SK-N-SH treated with all-trans-retinoic acid at 6 μM for 48 hours (cell line): ENCODE data around the gene TMEM190.

Experiments used
- ARNTL ChIP-seq: fragments of 450-650 bp; formaldehyde crosslinking; IDR thresholded peaks from 2 replicates; pipeline ENCODE4 v1.5.0; 2020; ENCODE audit warnings: low read depth, mild to moderate bottlenecking, moderate library complexity, borderline replicate concordance
- ESRRG ChIP-seq: fragments of 250-450 bp; sonication (Bioruptor Pico); IDR thresholded peaks from 2 replicates; pipeline ENCODE4 v1.6.1; 2021; ENCODE audit warnings: mild to moderate bottlenecking
- GLIS3 ChIP-seq: fragments of 250-450 bp; sonication (Bioruptor Pico); IDR thresholded peaks from 2 replicates; pipeline ENCODE4 v1.5.0; 2020; ENCODE audit warnings: mild to moderate bottlenecking, moderate library complexity
- POU6F1 ChIP-seq: fragments of 250-450 bp; sonication (Bioruptor Pico); IDR thresholded peaks from 2 replicates; pipeline ENCODE4 v1.8.0; 2021; ENCODE audit warnings: low read depth, mild to moderate bottlenecking, moderate library complexity, borderline replicate concordance
- RARB ChIP-seq: fragments of 250-450 bp; sonication (Bioruptor Pico); IDR thresholded peaks from 2 replicates; pipeline ENCODE4 v1.8.0; 2021; ENCODE audit warnings: mild to moderate bottlenecking, moderate library complexity
- TSHZ2 ChIP-seq: fragments of 250-450 bp; sonication (Bioruptor Pico); IDR thresholded peaks from 2 replicates; pipeline ENCODE4 v1.5.0; 2020; ENCODE audit warnings: mild to moderate bottlenecking, moderate library complexity
- ZC3H10 ChIP-seq: fragments of 250-450 bp; sonication (Bioruptor Pico); IDR thresholded peaks from 2 replicates; pipeline ENCODE4 v1.5.1; 2021; ENCODE audit warnings: mild to moderate bottlenecking, moderate library complexity
- ZFP3 ChIP-seq: fragments of 250-450 bp; sonication (Bioruptor Pico); IDR thresholded peaks from 2 replicates; pipeline ENCODE4 v1.5.0; 2020; ENCODE audit warnings: mild to moderate bottlenecking, moderate library complexity
- ZNF70 ChIP-seq: fragments of 450-650 bp; formaldehyde crosslinking; IDR thresholded peaks from 2 replicates; pipeline ENCODE4 v1.5.0; 2020; ENCODE audit warnings: mild to moderate bottlenecking, moderate library complexity
- ZNF8 ChIP-seq: fragments of 450-650 bp; formaldehyde crosslinking; IDR thresholded peaks from 2 replicates; pipeline ENCODE4 v1.5.0; 2020; ENCODE audit warnings: mild to moderate bottlenecking, moderate library complexity

DNA sequence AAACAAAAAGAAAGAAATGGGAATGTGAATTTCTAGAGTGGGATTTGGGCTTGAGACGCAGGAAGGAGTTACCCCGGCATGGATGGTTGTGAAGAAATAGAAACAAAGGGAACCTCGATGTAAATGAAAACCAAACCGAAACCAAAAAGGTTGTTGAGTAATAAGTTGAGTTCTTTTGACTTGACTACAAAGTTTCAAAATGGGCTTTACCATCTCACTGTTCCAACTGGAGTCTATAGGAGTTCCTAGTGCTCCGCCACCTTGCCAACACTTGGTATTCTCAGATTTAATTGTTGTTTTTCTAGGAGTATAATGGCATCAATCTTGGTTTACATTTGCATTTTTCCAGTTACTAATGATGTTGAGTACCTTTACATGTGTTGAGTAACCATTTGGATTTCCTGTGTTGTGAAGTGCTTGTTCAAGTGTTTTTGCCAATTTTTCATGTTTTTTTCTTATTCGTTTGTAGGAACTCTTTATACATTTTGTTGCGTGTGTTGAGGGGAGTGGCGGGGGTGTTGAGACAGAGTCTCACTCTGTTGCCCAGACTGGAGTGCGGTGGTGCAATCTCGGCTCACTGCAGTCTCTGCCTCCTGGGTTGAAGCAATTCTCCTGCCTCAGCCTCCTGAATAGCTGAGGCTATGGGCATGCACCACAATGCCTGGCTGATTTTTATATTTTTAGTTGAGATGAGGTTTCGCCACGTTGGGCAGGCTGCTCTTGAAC, 21.7 kb downstream of the TMEM190 start:
- TF ChIP-seq TSHZ2 (CRISPR knock-in tag) (no peak), POU6F1 (CRISPR knock-in tag) (no peak), ZFP3 (CRISPR knock-in tag) (no peak), ZC3H10 (CRISPR knock-in tag) (no peak), ARNTL (CRISPR knock-in tag) (no peak), RARB (CRISPR knock-in tag) (no peak), ESRRG (CRISPR knock-in tag) (no peak), ZNF70 (CRISPR knock-in tag) (no peak), ZNF8 (no peak), GLIS3 (no peak)
